A549 (cell line): ENCODE results near the gene DUS2. TPM values are rescaled to one million over a fixed set of nuclear protein-coding genes. Genes with fewer than 3 reads are reported as not detected.

Experiments used
- ATAC-seq, 2 experiments: fragments of 200-7000 bp in 1 of 2; fragments of >200 bp in 1 of 2; cut with Nextera tagmentation in 1 of 2; cut with Tn5 transposase in 1 of 2; 3 replicates each; pipeline versions ENCODE4 v1.8.0 to v1.9.1; 2018 to 2020; ENCODE audit warnings: mild to moderate bottlenecking in 1 of 2, moderate library complexity in 1 of 2
- CTCF ChIA-PET: fragments of 300-600 bp; sonication (Branson Sonifier 250); formaldehyde crosslinking; extraction: SDS; loops from one replicate; lab custom pipeline; 2021; ENCODE audit warnings: antibody characterized with exemption, inconsistent platforms; lab: Yijun Ruan, JAX
- POLR2A ChIA-PET: fragments of 350-600 bp; formaldehyde crosslinking; extraction: SDS; loops from one replicate; lab custom pipeline; 2021; ENCODE audit warnings: antibody characterized with exemption, inconsistent platforms; lab: Yijun Ruan, JAX
- DNase-seq, 2 experiments: peaks; one replicate each; pipeline versions ENCODE4 v3.0.0 to v3.0.0-alpha.2; 2011 to 2016; ENCODE audit warnings: low read depth in 1 of 2, low spot score in 1 of 2
- FAIRE-seq: peaks from 2 replicates; lab custom pipeline; 2011; peaks lifted over from hg19 to GRCh38; lab: Jason Lieb, UNC
- H3K27ac ChIP-seq, 2 experiments: fragments of >200 bp; sonication (Bioruptor Twin); formaldehyde crosslinking; 3 replicates each; pipeline ENCODE4 v1.5.1; 2016 to 2017
- H3K4me1 ChIP-seq: fragments of >200 bp; sonication (Bioruptor Twin); formaldehyde crosslinking; 3 replicates; pipeline ENCODE4 v1.6.1; 2016
- H3K4me2 ChIP-seq: fragments of >200 bp; sonication (Bioruptor Twin); formaldehyde crosslinking; 3 replicates; pipeline ENCODE4 v1.6.1; 2016
- H3K4me3 ChIP-seq: fragments of >200 bp; sonication (Bioruptor Twin); formaldehyde crosslinking; 3 replicates; pipeline ENCODE4 v1.5.1; 2016
- H3K9me3 ChIP-seq: fragments of >200 bp; sonication (Bioruptor Twin); formaldehyde crosslinking; 3 replicates; pipeline ENCODE4 v1.6.1; 2016
- CBX8 ChIP-seq: fragments of 200-600 bp; sonication (generic); IDR thresholded peaks from 2 replicates; pipeline ENCODE4 v1.6.1; 2016
- CHD4 ChIP-seq: fragments of 200-600 bp; sonication (generic); IDR thresholded peaks from 2 replicates; pipeline ENCODE4 v1.6.1; 2016; ENCODE audit warnings: antibody characterized with exemption, mild to moderate bottlenecking, borderline replicate concordance
- CTCF ChIP-seq: fragments of >200 bp; sonication (Bioruptor Twin); formaldehyde crosslinking; IDR thresholded peaks from 3 replicates; pipeline ENCODE4 v1.5.1; 2016
- E2F6 ChIP-seq: IDR thresholded peaks from 2 replicates; pipeline ENCODE4 v1.6.1; 2012; ENCODE audit warnings: low read depth, borderline replicate concordance
- EHF ChIP-seq: fragments of 250-450 bp; sonication (Bioruptor Pico); IDR thresholded peaks from 2 replicates; pipeline ENCODE4 v1.5.0; 2020; ENCODE audit warnings: mild to moderate bottlenecking
- ELK1 ChIP-seq: fragments of 150-350 bp; IDR thresholded peaks from 2 replicates; pipeline ENCODE4 v1.6.1; 2014; ENCODE audit warnings: low read depth, mild to moderate bottlenecking, low read length
- EP300 ChIP-seq, 2 experiments: fragments of >200 bp; sonication (Bioruptor Twin); formaldehyde crosslinking; IDR thresholded peaks; 2 replicates in 1 of 2; 3 replicates in 1 of 2; pipeline ENCODE4 v1.6.1; 2016 to 2017
- FOSL2 ChIP-seq, 2 experiments: fragments of 450-650 bp in 1 of 2; fragments of >200 bp in 1 of 2; sonication (Bioruptor Twin) in 1 of 2; formaldehyde crosslinking; IDR thresholded peaks; 2 replicates each; pipeline versions ENCODE4 v1.5.0 to v1.6.1; 2016 to 2020; ENCODE audit warnings: mild to moderate bottlenecking in 1 of 2, moderate library complexity in 1 of 2
- KDM5A ChIP-seq: fragments of 200-600 bp; sonication (generic); IDR thresholded peaks from 2 replicates; pipeline ENCODE4 v1.6.1; 2016; ENCODE audit warnings: antibody characterized with exemption, mild to moderate bottlenecking
- MAFK ChIP-seq: fragments of 450-650 bp; IDR thresholded peaks from 2 replicates; pipeline ENCODE4 v1.6.1; 2014; ENCODE audit not compliant: partially characterized antibody
- MAX ChIP-seq: IDR thresholded peaks from 2 replicates; pipeline ENCODE4 v1.6.1; 2012
- MYC ChIP-seq: IDR thresholded peaks from 2 replicates; pipeline ENCODE4 v1.6.1; 2012; ENCODE audit warnings: mild to moderate bottlenecking, inconsistent platforms, low read length, improper control_type of control experiment, borderline replicate concordance
- NR3C1 ChIP-seq: fragments of >200 bp; sonication (Bioruptor Twin); formaldehyde crosslinking; IDR thresholded peaks from 3 replicates; pipeline ENCODE4 v1.6.1; 2017
- PHF8 ChIP-seq: fragments of 200-600 bp; sonication (generic); IDR thresholded peaks from 2 replicates; pipeline ENCODE4 v1.6.1; 2016; ENCODE audit warnings: low read depth, mild to moderate bottlenecking, antibody characterized with exemption, moderate library complexity, borderline replicate concordance
- RAD21 ChIP-seq, 2 experiments: fragments of >200 bp in 1 of 2; sonication (Bioruptor Twin) in 1 of 2; formaldehyde crosslinking in 1 of 2; IDR thresholded peaks in 1 of 2; conservative IDR thresholded peaks in 1 of 2; 2 replicates in 1 of 2; 3 replicates in 1 of 2; pipeline ENCODE4 v1.6.1; 2012 to 2018; ENCODE audit warnings: inconsistent platforms in 1 of 2
- REST ChIP-seq: fragments of 200-600 bp; sonication (generic); IDR thresholded peaks from 2 replicates; pipeline ENCODE4 v1.6.1; 2016; ENCODE audit warnings: antibody characterized with exemption, mild to moderate bottlenecking, moderate library complexity
- SMC3 ChIP-seq: fragments of >200 bp; sonication (Bioruptor Twin); formaldehyde crosslinking; IDR thresholded peaks from 3 replicates; pipeline ENCODE4 v1.6.1; 2018; ENCODE audit warnings: inconsistent platforms
- SREBF2 ChIP-seq: fragments of 450-650 bp; IDR thresholded peaks from 2 replicates; pipeline ENCODE4 v1.6.1; 2014; ENCODE audit warnings: mild to moderate bottlenecking, moderate library complexity
- WGBS: methylation state at CpG from one replicate; pipeline ENCODE4 v1.1.6; 2017; ENCODE audit errors: missing lambda C conversion rate; 5-methylcytosine and 5-hydroxymethylcytosine counted together
- polyA plus RNA-seq, 4 experiments: library from polyadenylated mRNA; depleted of rRNA in 3 of 4; stranded (reverse); fragments of >200 nt; fragmentation: RNase III in 1 of 4; extraction: RNeasy Plus Mini Kit Qiagen cat#74134 plus additional on column Dnase treatment in 1 of 4; gene quantifications; 2 replicates in 3 of 4; 3 replicates in 1 of 4; pipeline ENCODE4 v1.2.3, GENCODE V29; 2011 to 2017

Gene DUS2
- polyA plus RNA-seq, 2 of the 4 experiments (the other 2 are of a cell fraction), result 20.8 to 21.5 TPM

- Histone ChIP-seq H3K9me3 (no peaks in the 10 kb centered on the region), H3K4me3 (no peak overlapping the region), H3K27ac (no peak overlapping the region), H3K4me1 (peaks cover 46% of the 10 kb centered on the region), H3K4me2 (no peak overlapping the region)
- FAIRE-seq (no peak), ATAC-seq (peak; percentile 90 to 92), DNase-seq (peak in 1 of 2 experiments; percentile 34)
- 89% methylated on average over 5 of the region's 5 CpGs for WGBS
- no peak for TF ChIP-seq FOSL2 (IDR thresholded peaks at IDR 0.05)
- TF ChIP-seq FOSL2 (CRISPR knock-in tag; IDR thresholded peaks at IDR 0.05), result peak; percentile 62
- peak; percentile 50 for TF ChIP-seq SMC3
- TF ChIP-seq EHF (CRISPR knock-in tag), result no peak
- TF ChIP-seq MYC, result no peak
- no peak for TF ChIP-seq KDM5A
- TF ChIP-seq CTCF, result peak; percentile 57
- TF ChIP-seq RAD21 (conservative IDR thresholded peaks at IDR 0.05 in 1 of 2, IDR thresholded peaks at IDR 0.05 in 1 of 2), result peak; percentile 61 to 69; a peak in 4 of 5 replicates
- no peak for TF ChIP-seq MAX
- TF ChIP-seq SREBF2, result no peak
- TF ChIP-seq MAFK, result no peak
- TF ChIP-seq CHD4, result no peak
- no peak for TF ChIP-seq NR3C1
- no peak for TF ChIP-seq CBX8
- TF ChIP-seq REST, result no peak
- POLR2A ChIA-PET, result interaction anchor here (0.8 to 1.1 kb wide), 3 partner anchors 9 to 170 kb away, joined by 3 to 7 read pairs (median 3); partner anchors contain the start of genes NFATC3 and SLC7A6
- CTCF ChIA-PET, result interaction anchor here (0.5 to 3.7 kb wide), 28 partner anchors 10 to 277 kb away, joined by 3 to 26 read pairs (median 4); partner anchors contain the start of gene NFATC3
Observed at GRCh38 chr16:68093816-68094613, 70.9 kb downstream of the DUS2 start.

GRCh38 chr16:68094614-68094934 is 71.5 kb downstream of the DUS2 start:
- Histone ChIP-seq H3K27ac (no peak overlapping the region), H3K4me1 (peaks cover 42% of the 10 kb centered on the region), H3K9me3 (no peaks in the 10 kb centered on the region), H3K4me3 (no peak overlapping the region), H3K4me2 (no peak overlapping the region)
- ChIA-PET CTCF (interaction anchor here (0.6 to 3.7 kb wide), 14 partner anchors 11 to 234 kb away, joined by 3 to 26 read pairs (median 6); partner anchors contain the start of gene NFATC3), POLR2A (no interaction called here)
- no peak for FAIRE-seq
- no peak for ATAC-seq
- TF ChIP-seq EP300 (IDR thresholded peaks at IDR 0.05) (no peak), CHD4 (no peak), PHF8 (no peak), ELK1 (no peak), E2F6 (no peak), RAD21 (conservative IDR thresholded peaks at IDR 0.05 in 1 of 2, IDR thresholded peaks at IDR 0.05 in 1 of 2) (no peak), SREBF2 (no peak)
- no peak for DNase-seq
- 92% methylated on average over 4 of the region's 4 CpGs for WGBS
